ENCODE data around the gene TDRD12. TPM values are rescaled to one million over a fixed set of nuclear protein-coding genes. Genes with fewer than 3 reads are reported as not detected.

Gene TDRD12
- total and polyA plus RNA-seq, 2 of the 13 experiments (the other 11 are each of a cell fraction or from before 2014, with no cell fraction given) = 0.03 to 0.40 TPM

- TF ChIP-seq XRCC5 (optimal IDR thresholded peaks at IDR 0.05; ENCODE audit: low read length) (no peak), ZNF609 (CRISPR knock-in tag; IDR thresholded peaks at IDR 0.05; ENCODE audit: borderline replicate concordance) (no peak), NR3C1 (CRISPR knock-in tag; IDR thresholded peaks at IDR 0.05) (no peak), ZNF777 (CRISPR knock-in tag; IDR thresholded peaks at IDR 0.05) (peak; percentile 89; the same call in 1 of the 2 replicates), E2F1 (CRISPR knock-in tag; IDR thresholded peaks at IDR 0.05) (no peak), CHCHD3 (CRISPR knock-in tag; IDR thresholded peaks at IDR 0.05) (no peak), RERE (CRISPR knock-in tag; IDR thresholded peaks at IDR 0.05; ENCODE audit: low read depth) (no peak), SMAD3 (CRISPR knock-in tag; IDR thresholded peaks at IDR 0.05) (no peak), ZBTB38 (CRISPR knock-in tag; IDR thresholded peaks at IDR 0.05) (peak; percentile 49; the same call in 1 of the 2 replicates), JUNB (CRISPR knock-in tag; IDR thresholded peaks at IDR 0.05; ENCODE audit: borderline replicate concordance) (no peak), TBP (CRISPR knock-in tag; IDR thresholded peaks at IDR 0.05) (no peak), ZNF563 (CRISPR knock-in tag; IDR thresholded peaks at IDR 0.05) (0 out of 2 replicates have a peak, but pooled peaks have one; percentile 40)
- TF ChIP-seq, protein P1, sequence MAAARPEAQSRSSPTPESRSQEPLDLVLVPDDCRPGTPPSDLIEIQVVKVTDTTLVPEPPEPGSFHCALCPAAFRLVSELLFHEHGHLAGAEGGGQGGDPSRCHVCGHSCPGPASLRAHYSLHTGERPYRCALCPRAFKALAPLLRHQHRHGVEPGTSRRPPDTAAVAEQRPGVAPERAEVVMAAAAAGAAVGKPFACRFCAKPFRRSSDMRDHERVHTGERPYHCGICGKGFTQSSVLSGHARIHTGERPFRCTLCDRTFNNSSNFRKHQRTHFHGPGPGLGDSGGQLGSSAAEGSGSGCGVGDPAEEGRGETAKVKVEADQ (CRISPR knock-in tag; IDR thresholded peaks at IDR 0.05; ENCODE audit: borderline replicate concordance) = 0 out of 2 replicates have a peak, but pooled peaks have one; percentile 56
- TF ChIP-seq, protein P2, sequence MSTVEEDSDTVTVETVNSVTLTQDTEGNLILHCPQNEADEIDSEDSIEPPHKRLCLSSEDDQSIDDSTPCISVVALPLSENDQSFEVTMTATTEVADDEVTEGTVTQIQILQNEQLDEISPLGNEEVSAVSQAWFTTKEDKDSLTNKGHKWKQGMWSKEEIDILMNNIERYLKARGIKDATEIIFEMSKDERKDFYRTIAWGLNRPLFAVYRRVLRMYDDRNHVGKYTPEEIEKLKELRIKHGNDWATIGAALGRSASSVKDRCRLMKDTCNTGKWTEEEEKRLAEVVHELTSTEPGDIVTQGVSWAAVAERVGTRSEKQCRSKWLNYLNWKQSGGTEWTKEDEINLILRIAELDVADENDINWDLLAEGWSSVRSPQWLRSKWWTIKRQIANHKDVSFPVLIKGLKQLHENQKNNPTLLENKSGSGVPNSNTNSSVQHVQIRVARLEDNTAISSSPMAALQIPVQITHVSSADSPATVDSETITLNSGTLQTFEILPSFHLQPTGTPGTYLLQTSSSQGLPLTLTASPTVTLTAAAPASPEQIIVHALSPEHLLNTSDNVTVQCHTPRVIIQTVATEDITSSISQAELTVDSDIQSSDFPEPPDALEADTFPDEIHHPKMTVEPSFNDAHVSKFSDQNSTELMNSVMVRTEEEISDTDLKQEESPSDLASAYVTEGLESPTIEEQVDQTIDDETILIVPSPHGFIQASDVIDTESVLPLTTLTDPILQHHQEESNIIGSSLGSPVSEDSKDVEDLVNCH (CRISPR knock-in tag; IDR thresholded peaks at IDR 0.05) = no peak
Measured at GRCh38 chr19:32676186-32676894, 43.2 kb upstream of the TDRD12 start (continued).

All from HepG2 (cell line).